Heart left ventricle (tissue), 13 donors: ENCODE data around the gene SPATA31D4.

Experiments used
- CTCF ChIP-seq, 12 donors: fragments of 200-600 bp; sonication (generic) in 4 of 12; IDR thresholded peaks; one replicate each; pipeline versions ENCODE4 v1.5.0 to v1.8.0; 2018 to 2022; ENCODE audit warnings: antibody characterized with exemption in 12 of 12, mild to moderate bottlenecking in 5 of 12
- POLR2A ChIP-seq, 2 donors: fragments of 450-650 bp; IDR thresholded peaks; one replicate each; pipeline ENCODE4 v1.6.1; 2017; ENCODE audit warnings: antibody characterized with exemption in 2 of 2, mild to moderate bottlenecking in 2 of 2, moderate library complexity in 2 of 2
- donor health status: ischemic (EF 13 %, LVEDD 7.1; RV severe dilation, severe dysfunction).
- donor health status: DM: no; HTN: yes; CAD: no.
- donor health status: DM: no; HTN: no; CAD: no.
- donor health status: ischemic (EF 25% LVEDD 6.9; RV normal size, moderate dysfunction).
- donor health status: ischemic (EF 25% LVEDD 5.7; RV mildly dilated, moderate dysfunction).
- donor health status: ischemic (EF 35%, LVEDD 5.7; RV mildly dilated, moderate dysfunction).
- donor health status: nonischemic (EF 11% LVEDD 7.7; RV severe dilation, severe dysfunction).
- donor health status: DM: yes; HTN: yes; CAD: no.
- donor health status: PGD.
- donor health status: ischemic (EF 29% LVEDD 5.4; RV normal size, mild dysfunction).
- donor health status: nonischemic (EF 23%, LVEDD 6.1; RV moderate dilation, normal function).

GRCh38 chr9:81878530-81878929 lies 49.7 kb upstream of the SPATA31D4 start:
- TF ChIP-seq CTCF (IDR thresholded peaks at IDR 0.05) (no peak), POLR2A (IDR thresholded peaks at IDR 0.05) (no peak)
